ENCODE data around the gene ST6GAL1.
"Not testable (repeated sequence)": the region's sequence is repeated elsewhere in the genome, so short reads cannot be mapped to it uniquely, and the experiment has no call there.

Gene ST6GAL1

DNA sequence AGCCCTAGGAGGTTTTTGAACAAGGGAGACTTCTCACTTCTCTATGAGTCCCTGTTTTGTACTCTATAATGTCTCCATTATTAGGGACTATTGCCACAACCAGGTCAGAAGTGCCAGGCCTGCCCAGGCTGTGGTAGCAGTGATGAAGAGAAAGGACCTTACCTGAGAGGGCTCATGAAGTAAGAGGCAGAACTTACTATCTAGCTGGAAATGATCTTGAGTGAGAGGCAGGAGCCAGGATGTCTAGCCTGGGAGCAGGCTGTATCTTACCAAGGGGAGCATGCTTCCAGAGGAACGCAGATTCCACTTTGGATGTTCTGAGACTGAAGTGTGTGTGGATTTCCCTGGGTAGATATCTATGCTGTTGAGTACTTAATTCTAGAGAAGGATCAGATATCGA is 115.7 kb downstream of the ST6GAL1 start:
- DNase-seq (ENCODE audit: low read depth in 2 of 2): no peak

DNA sequence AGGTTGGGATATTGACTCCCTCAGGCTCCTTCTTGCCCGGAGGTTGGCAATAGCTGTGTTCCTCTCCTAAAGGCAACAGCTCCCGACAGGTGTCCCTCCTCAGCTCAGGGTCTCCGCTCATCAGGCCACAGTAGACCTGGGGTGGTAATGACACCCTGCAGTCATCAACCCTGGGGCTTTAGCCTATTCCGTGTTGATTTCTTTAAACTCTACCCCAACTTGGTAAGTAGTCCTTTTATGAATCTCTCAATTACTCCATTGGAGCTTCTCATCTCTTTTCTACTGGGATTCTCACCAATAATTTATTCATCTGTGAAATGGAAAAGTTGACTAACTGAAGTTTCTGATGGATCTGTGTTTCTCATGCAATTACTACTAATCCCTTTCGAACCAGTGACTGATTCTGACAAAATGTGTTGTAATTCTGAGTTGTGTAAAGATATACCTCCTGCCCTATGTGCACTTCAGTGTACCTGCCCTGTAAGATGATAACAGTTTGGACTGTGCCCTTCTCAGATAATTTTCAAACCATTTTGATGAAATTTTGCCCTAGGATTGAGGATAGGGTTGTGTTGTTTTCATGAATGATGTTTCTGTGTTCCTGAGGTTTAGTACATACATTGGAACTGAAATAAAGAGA is 119.3 kb downstream of the ST6GAL1 start:
- no peak for DNase-seq (ENCODE audit: low read depth in 2 of 2)

DNA sequence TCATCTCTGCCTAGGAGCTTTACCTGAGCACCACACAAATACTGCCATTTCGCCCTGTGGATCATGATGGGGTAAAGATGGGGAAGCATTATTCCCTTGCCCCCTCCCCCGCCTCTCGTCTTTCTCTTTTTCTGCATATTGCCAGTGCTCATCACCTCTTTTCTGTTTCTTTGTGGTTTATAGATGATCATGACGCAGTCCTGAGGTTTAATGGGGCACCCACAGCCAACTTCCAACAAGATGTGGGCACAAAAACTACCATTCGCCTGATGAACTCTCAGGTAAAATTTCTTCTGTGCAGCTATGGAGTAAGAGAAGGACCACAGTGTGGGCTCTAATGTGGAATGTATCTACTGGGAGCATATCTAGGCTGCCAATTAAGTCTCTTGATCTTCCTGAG is 120.7 kb downstream of the ST6GAL1 start:
- no peak for DNase-seq (ENCODE audit: low read depth in 2 of 2)

DNA sequence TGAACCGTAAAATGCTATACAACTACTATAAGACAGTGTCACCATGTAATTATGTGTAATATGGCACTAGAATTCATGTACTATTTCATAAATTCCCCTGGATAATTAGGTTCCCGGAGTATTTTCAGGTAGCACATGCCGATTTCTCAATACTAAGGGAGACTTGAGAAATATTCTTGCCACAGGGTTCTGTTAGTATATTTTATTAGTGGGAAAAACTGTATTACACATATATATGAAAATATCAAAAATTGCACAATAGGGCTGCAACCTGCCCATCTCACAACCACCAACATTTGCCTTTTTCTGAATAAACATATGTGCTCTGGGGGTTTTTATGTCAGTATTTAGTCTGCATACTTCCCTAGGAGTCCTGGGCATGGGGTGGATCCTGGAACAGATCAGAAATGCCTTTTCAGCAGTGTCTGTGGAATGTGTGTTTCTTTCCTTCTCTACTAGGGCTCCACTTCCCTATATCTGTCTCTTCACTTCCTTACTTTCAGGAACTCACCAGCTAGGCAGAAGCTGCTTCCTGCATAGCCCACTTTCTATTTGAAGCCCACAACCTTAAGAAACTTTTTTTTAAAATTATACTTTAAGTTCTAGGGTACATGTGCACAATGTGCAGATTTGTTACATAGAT is 121.5 kb downstream of the ST6GAL1 start:
- no peak for DNase-seq (ENCODE audit: low read depth in 2 of 2)

DNA sequence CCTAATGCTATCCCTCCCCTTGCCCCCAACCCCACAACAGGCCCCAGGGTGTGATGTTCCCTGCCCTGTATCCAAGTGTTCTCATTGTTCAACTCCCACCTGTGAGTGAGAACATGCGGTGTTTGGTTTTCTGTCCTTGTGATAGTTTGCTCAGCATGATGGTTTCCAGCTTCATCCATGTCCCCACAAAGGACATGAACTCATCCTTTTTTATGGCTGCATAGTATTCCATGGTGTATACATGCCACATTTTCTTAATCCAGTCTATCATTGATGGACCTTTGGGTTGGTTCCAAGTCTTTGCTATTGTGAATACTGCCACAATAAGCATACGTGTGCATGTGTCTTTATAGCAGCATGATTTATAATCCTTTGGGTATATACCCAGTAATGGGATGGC is 122.1 kb downstream of the ST6GAL1 start:
- DNase-seq (ENCODE audit: low read depth in 2 of 2): not testable (repeated sequence)

DNA sequence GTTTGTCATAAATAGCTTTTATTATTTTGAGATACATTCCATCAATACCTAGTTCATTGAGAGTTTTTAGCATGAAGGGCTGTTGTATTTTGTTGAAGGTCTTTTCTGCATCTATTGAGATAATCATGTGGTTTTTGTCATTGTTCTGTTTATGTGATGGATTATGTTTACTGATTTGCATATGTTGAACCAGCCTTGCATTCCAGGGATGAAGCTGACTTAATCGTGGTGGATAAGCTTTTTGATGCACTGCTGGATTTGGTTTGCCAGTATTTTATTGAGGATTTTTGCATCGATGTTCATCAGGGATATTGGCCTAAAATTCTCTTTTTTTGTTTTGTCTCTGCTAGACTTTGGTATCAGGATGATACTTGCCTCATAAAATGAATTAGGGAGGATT is 124.1 kb downstream of the ST6GAL1 start:
- DNase-seq (ENCODE audit: low read depth in 2 of 2): not testable (repeated sequence)

DNA sequence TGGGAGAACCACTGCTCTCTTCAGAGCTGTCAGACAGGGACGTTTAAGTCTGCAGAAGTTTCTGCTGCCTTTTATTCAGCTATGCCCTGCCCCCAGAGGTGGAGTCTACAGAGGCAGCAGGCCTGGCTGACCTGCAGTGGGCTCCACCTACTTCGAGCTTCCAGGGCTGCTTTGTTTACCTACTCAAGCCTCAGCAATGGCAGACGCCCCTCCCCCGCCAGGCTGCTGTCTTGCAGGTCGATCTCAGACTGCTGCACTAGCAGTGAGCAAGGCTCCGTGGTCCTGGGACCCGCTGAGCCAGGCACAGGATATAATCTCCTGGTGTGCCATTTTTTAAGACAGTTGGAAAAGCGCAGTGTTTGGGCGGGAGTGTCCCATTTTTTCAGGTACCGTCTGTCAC is 127.5 kb downstream of the ST6GAL1 start:
- not testable (repeated sequence) for DNase-seq (ENCODE audit: low read depth in 2 of 2)

DNA sequence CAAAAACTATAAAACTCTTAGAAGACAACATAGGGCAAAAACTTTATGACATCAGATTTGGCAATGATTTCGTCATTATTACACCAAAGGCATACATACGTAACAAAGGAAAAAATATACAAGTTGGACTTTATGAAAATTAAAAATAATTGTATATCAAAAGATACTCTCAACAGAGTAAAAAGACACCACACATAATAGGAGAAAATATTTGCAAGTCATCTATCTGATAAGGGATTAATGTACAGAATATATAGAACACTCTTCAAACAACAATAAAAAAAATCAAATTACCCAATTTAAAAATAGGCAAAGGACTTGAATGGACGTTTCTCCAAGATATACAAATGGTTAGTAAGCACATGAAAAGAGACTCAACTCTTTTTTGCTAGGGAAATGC is 131.4 kb downstream of the ST6GAL1 start:
- DNase-seq (ENCODE audit: low read depth in 2 of 2): no peak

DNA sequence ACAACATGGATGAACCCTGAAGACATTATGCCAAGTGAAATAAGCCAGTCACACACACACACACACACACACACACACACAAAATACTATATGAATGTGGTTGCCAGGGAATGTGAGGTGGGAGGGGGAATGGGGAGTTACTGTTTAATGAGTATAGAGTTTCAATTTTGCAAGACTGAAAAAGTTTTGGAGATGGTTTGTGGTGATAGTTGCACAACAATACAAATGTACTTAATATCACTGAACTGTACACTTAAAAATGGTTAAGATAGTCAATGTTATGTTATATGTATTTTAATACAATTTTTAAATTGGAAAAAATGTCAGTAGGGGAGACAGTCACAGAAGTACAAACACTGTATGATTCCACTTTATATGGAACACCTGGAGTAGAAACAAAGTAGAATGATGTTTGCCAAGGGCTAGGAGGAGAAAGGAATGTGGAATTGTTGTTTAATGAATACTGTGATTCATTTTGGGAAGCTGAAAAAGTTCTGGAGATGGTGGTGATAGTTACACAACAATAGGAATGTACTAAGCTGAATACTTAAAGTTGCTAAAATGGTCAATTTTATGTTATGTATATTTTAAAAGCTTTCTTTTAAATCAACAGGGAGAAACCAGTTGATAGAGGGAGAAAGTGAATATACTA is 132.3 kb downstream of the ST6GAL1 start:
- DNase-seq (ENCODE audit: low read depth in 2 of 2): no peak

DNA sequence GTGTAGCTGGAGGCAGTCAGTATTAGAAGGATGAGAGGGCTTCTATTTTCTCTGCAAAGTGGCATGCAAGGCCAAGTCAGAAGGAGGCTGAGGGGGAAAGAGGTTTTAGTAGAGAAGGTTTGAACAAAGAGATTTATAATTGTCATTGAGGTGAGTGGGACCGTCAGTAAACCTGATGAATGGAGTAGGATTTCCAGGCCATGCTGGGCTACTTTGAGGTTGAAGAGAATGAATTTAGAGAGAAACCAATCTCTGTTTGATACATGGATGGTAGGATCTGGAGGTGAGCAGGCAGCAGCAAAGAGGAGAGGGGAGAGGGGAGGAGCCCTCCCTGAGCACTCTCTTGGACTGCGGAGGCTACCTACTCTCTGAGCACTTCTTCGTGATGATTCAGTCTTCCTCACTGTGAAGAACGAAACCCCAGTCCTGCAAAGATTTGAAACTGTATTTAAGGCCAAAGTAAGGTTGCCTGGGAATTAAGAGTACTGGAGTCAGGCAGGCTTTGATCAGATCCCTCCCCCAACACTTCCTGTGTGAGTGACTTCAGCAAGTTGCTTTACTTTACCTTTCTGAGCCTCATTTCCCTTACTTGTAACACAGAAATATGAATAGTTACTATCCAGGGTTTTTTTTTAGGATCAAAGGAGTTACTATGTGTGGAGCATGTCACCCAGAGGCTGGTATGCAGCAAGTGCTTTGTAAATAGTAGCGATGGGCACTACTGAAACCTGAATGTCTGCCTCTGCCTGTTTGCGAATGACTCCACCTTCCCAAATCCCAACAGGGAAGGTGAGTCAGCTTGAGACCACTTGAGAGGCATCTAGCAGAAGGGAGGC is 133.2 kb downstream of the ST6GAL1 start:
- DNase-seq (ENCODE audit: low read depth in 2 of 2): no peak

DNA sequence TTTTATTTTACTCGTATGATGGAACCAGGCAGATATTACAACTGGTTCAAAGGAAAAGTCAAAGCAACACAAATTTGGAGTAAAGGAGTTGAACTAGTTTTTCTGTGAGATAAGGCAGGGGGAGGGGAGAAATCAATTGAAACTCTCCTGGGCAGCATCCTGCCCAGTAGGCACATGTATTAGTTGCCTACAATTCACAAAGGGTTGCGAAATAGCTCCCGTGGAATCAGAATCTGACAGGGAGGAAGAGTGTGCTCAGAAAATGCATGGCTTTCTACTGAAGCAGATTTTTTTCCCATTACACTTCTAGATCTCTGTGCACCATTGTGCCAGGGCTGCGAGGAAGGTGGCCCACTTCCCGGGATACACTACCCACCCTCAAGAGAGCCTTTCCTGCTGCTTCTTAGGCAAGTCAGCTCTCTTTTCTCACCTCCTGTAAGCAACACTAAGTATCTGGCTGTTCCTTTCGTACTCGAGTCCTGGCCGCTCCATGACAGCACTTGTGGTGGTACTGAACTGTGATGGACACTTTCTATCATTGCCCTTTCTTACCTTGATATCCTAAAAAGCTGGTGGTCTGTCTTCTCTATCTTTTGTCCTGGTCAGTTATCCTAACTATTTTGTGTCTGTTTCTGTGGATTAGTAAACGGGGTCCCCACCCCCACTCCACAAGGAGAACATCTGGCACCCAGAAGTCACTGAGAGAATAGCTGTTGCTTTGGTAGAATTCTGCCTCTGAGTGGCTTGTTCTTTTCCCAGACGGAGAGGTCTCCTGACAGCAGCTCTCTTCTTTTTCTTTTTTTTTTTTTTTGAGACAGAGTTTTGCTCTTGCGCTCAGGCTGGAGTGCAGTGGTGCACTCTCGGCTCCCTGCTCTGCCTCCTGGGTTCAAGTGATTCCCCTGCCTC is 134.1 kb downstream of the ST6GAL1 start:
- DNase-seq (ENCODE audit: low read depth in 2 of 2): no peak

DNA sequence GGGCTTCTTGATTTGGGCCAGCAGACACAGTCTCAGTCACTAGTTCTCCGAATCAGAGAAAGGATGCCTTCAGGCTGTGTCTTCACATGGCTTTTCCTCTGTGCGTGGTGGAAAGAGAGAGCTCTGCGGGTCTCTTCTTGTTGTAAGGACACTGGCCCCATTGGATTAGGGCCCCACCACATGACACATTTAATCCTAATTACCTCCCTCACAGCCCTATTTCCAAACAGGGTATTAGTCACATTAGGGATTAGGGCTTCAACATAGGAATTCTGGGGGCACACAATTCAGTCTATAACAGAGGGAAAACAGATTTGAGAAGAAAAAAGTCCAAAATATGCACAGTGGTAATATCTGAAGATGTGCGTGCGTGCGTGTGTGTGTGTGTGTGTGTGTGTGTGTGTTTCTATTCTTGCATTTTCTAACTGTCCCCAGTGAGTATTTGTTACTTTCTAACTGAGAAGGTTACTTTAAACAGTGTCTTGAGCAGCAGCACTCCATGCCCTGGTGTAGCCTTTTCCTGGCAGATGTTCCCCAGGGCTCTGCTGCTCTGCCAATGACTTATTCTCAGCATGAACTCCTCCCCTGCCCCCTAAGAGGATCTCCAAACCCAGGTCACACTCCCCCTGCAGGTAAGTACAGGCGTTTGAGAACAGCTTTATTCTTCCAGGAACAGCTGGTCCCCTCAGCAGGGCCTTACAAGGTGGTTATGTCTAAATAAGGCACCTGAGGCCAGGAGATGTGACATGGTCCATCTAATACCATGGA is 136.1 kb downstream of the ST6GAL1 start:
- peak; percentile 11 to 18 for DNase-seq (ENCODE audit: low read depth in 2 of 2)

DNA sequence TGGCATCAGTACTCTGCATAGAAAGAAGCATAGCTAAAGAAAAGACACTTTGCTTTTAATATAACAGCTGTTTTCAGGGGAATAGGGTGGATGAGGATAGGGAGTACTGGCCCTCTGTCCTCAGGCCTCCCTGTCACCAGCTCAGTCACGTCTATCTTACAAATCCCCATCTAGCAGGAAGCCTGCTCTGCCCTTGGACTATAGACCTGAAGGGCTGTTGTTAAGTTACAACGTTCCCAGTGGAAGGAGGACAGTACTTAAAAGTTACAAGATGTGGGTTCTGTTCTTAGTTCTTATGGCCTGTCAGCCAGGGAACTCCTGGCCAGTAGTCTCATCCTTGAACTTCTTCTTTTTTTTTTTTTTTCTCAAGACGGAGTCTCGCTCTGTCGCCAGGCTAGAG is 138.5 kb downstream of the ST6GAL1 start:
- no peak for DNase-seq (ENCODE audit: low read depth in 2 of 2)

DNA sequence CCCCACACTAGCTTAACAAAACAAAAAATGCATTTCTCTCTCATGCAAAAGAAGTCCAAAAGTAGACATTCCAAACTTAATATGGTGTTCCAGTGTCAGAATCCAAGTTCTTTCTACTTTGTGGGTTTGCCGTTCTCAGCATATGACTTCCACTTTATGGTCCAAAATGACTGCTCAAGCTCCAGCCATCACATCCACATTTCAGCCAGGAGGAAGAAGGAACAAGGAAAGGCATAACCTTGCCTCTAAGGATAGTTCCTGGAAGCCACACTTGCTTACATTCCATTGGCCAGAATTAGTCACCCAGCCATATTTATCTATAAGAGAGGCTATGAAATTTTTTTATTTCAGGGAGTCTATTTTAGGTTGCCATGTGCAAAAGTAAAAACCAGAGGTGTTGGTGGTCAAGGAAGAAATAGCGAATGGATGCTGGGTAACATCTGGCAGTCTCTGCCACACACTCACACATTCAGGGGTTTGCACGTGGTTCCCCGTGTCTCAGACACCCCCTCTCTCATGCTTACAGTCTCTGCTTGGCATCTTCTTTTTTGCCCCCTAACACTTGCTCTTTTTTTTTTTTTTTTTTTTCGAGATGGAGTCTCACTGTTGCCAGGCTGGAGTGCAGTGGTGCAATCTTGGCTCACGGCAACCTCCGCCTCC is 139.7 kb downstream of the ST6GAL1 start:
- no peak for DNase-seq (ENCODE audit: low read depth in 2 of 2)

DNA sequence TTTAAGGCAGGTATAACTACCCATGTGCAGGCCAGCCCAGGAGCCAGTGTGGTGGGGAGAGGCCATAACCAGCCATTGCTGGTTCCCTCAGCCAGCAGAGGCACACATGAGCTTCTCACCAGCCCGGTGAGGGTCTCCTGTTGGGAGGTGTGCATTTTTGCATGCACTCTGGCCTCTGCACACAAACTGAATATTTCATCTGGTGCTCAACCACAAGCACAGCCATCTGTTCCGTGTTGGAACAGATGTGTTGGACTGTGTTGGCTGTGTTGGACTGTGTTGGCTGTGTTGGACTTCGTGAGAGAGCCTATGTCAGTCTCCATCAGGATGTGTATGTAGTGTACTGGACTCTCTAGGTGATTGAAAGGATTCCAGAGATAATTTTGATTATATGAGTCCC is 141.8 kb downstream of the ST6GAL1 start:
- DNase-seq (ENCODE audit: low read depth in 2 of 2): no peak

DNA sequence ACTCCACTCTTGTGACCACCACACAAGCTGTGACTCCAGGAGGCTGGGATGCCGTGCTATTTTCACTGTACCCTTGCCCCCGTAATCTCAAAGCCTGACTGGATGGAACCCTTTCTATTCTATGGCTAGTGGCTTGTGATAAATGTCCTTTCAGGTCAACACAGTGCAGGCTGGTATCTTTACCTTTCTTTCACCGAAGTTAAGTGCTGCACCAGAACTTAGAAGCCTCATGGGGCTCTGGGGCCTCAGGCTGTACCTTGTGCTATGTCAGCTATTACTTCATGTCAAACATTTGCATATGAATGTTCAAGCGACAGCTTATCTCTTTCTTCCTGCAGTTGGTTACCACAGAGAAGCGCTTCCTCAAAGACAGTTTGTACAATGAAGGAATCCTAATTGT is 142.2 kb downstream of the ST6GAL1 start:
- DNase-seq (ENCODE audit: low read depth in 2 of 2): no peak

DNA sequence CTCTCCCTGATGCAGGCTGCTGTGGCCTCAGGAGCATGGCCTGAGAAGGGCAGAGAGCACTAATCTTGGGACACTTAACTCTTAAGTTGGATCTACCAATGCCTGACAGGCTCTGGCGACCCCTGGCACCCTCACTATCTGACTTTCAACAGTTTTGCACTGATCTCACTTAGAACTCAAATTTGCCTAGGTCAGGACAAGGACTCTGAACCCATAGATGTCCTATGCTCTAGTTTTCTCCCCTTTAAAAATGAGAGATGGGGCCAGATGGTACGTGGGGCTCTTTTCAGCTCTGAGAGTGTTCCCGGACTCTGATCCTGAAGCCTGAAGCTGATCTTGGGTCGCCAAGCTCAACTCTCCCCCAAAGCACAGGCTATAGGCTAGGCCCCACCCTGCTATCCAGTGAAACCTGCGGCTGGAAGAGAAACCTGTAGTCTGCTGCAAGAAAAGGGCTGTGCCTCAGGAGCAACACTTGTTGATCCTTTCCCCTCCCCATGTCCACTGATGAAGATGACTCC is 143.3 kb downstream of the ST6GAL1 start:
- no peak for DNase-seq (ENCODE audit: low read depth in 2 of 2)

DNA sequence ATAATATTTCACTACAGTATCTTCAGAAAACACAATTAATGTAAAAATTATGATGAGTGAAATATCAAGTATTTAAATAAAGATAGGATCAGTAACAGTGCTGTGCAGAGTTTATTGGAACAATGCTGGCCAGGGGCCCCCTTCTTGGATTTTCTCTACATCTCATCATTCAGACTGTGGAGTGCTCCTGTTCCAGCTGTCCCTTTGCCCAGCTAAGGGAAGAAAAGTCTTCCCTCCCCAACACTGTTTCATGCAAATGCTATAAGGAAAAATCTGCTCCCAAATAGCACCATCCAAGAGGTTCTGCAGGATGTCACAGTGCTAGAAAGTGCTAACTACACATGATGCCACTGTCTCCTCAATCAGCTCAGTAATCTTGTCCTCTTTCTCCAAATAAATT is 144.5 kb downstream of the ST6GAL1 start:
- DNase-seq (ENCODE audit: low read depth in 2 of 2): no peak

DNA sequence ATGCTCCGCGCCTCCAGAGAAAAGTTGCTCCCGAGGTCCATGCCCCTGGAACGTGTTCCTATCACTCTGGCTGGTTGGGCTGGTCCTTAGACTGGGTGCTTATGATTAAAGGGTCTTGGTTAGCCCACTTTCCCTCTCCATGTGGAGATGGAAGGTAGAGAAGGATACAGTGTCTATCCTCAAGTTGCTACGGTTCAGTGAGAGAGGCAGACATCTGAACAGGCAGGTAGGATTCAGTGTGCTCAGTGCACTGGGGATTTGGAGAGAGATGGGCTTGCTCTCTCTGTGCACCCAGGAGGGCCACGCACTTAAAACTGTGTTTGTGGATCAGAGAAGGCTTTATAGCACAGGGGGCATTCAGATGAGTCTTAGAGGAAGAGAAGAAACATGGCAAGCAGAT is 146.0 kb downstream of the ST6GAL1 start:
- no peak for DNase-seq (ENCODE audit: low read depth in 2 of 2)

DNA sequence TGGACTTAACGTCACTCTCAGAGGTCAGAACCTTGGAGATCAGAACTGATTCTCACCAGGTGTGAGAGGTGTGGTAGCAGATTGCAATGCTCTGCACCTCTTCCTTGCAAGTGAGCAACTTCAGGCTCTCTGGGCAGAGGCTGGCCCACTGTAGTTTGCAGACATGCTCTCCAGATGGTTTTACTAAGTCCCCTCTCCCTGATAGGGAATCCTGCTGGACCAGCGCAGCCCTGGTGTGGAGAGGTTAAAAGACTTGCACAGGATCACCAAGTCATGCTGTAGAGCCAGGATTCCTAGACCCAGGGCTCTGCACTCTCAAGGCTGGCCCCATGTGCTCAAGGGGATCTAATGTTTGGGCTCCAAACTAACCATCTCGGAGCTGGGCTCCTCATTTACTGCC is 146.8 kb downstream of the ST6GAL1 start:
- DNase-seq (ENCODE audit: low read depth in 2 of 2): no peak
